HG03575 (cell line): ENCODE results near the gene PTPN3.
A peak's percentile ranks its signal among the peaks of the same experiment; 100 is the strongest.

Source experiments
- ATAC-seq: cut with Tn5 transposase; IDR thresholded peaks from one replicate; pipeline ENCODE4 v1.9.1; 2021; ENCODE audit not compliant: unreplicated experiment, insufficient number of reproducible peaks, low FRiP score; ENCODE audit errors: extremely low read depth

Gene PTPN3

DNA sequence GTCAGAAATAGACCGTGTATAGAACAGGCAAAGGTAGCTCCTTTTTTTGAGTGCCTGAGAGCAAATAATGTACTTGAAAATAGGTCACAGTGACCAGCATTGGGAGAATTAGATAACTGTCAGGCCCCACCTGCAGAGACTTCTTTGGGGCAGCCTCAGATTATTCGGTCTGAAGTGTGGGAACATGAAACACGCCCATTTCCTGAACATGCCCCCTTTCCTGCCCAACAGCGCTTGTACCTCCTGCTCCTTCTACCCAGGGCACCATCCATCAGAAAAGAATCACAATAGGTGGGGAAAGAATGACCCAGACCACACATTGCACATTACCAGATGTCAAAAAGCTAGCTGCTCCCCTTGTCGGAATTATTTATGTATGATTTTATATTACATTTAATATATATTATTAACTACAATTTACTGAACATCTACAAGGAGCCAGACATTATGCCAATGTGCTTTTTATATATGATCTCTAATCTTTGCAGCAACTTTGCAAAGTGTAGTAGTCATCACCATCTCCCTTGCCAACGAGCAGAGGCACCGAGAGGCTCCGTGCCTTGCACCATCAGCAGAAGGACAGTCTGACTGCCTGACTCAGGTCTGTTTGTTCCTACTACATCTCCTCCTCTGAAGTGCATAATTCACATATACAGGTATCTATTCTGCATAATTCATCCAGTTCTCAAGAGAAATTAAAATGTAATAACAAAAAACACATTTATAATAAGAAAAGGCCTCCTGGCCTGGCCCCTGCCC lies 39.5 kb downstream of the PTPN3 start:
- ATAC-seq = no peak

DNA sequence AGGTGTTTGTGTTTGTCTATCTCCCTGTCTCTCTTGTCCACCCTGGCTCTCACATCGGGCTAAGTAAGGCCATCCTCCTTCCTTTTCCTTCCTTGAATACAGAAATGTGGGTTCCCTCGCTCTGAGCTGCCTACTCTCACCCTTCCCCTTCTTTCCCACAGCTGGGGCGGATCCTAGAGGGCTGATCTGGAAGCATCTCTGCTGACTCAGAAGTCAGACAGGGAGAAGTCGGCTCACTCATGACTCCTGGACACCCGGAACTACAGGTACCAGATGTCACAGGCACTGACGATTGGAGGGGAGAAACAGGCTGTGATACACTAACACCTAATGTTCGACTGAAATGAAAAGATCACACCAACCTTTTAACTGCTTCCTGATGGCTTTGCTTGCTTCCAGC lies 41.3 kb downstream of the PTPN3 start:
- ATAC-seq = no peak

DNA sequence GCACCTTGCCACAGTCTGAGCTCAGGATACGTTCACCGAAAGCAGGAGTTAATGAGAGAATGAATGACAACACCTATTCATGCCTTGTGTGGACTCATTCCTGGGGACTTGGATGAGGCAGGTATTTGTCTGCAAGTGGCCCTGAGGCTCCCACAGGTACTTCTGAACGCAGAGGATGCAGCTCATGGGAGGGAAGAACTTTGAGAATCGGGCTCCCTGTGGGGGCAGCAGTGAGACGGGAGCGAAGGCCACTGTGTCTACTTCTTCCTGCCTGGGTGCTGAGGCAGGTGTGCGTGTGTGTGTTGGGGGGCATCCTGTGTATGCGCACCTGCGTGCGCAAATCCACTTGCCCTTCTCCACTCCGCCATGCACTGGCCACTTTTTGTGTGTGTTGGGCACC lies 42.2 kb downstream of the PTPN3 start:
- no peak for ATAC-seq

DNA sequence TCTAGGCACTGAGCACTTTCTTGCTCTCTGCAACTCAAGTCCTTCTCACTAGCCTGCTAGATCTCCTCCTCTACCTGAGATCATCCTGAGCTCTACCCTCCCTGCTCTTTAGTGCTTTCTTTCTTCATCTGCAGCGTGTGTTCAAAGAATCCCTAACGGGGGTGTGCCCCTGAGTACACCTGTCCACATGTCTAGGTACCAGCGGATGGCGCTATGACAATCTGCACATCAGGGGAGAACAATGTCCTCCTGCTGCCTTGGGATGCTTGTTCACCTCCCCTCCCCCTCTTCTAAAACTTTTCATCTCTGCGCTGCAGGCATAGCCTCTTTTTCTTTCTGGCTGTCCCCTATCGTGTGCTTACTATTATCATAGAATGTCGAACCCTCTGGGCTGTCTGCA lies 42.7 kb downstream of the PTPN3 start:
- no peak for ATAC-seq

DNA sequence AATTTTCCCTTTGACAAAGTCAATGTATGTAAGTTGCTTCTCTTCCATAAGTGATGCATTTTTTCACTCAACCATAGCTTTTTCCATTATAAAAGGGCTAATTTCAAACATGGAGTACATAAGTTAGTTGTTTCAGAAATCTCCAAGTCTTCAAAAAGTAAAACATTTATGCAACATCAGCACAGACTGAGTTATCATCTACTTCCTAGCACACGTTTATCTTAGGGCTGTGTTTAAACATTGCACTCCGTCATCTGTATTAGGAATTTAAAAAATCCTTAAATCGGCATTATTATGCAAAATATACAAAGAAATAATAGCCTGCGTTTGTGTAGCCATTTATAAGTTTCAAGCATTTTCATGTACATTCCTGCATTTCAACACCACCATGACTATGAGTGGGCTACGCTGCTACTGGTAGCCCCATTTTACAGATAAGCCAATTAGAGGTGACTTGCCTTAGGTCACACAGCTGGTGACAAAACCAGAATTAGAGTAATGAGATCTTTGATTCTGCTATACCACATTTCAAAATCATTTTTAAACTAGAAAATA lies 43.4 kb downstream of the PTPN3 start:
- no peak for ATAC-seq

DNA sequence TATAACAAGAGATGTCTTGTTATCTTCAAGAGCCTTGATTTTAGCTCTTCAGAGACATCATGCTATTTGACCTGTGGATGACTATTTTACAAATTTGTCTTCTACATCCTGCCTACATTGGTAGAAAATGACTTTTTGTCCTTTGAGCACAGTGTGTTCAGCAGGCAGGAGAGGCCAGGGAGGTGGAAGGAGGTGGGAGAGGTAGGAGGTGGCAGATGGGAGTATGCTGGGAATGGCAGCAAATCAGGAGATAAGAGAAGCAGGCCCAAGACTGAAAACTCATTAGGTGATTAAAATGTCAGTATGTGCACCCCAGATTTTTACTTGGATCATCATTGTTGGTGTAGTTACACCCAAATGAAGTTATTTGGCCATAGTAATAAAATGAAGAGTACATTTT lies 44.1 kb downstream of the PTPN3 start:
- ATAC-seq = no peak

DNA sequence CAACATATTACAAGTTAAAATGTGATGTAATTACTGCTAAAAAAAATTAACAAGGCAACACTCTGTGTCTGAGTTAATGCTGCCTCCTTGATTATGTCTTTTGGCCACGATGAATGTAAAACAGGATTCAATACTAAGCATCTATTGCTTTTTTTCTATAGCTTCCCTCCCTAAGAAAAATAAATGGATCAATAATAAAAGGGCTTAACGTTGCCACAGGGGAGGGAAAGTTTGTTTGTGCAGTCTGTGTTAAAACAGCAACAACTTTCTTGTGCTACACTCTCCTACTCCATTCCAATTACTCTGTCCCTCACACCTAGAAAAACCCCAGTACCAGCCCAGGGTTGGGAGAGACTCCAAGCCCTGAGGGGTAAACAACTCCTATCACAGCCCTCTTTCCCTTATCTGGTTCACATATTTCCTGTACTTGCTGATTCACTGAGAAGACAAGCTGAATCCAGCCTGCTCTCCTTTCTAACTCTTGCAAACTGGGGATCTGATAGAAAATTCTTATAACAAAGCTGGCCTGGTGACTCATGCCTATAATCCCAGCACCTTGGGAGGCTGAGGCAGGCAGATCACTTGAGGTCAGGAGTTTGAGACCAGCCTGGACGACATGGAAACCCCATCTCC lies 44.8 kb downstream of the PTPN3 start:
- ATAC-seq = no peak

DNA sequence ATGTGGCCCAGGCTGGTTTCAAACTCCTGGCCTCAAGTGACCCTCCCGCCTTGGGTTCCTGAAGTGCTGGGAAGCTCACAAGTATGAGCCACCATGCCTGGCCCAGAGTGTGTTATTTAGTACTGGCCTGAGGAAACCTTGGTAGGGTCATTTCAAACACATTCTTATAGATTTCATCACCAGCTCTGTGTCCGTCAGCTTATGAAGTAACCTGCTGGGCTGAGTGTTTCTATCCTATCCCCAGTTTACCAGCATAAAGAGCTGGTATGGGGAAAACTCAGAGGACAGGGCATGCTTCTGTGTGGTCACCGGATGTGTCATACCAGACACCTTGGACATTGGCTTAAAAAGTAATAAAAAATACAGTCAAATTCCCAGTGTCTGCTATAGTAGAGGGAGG lies 45.3 kb downstream of the PTPN3 start:
- ATAC-seq = no peak

DNA sequence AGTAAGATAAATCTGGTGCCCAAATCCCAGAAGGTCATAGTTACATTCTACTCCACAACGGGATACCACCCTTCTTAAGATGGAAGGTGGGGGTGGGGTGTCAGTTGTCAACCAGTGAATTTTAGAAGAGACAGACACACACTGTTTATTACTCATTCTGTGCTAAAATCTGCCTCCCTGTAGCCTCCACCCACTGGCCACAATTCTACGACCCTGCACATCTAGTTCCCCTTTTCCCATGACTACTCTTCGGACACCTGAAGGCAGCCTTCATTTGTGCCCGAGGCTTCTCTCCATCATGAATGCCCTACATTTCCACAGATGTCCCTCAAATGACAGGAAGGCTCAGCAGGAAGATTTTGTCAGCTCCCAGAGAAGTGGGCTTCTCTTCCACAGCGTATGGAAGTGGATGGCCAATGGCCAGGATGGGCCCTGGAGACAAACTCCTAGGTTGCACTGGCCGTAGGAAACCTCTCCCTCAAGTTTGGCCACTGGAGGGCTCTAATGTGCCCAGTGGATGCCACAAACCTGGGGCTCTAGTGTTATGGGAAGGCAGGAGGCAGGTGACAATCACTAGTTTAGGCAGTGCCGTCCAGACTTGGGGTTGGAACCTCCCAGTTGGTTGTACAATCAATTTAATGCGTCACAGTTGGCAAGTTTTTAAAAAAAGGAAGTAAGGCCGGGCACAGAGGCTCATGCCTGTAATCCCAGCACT lies 46.6 kb downstream of the PTPN3 start:
- no peak for ATAC-seq

DNA sequence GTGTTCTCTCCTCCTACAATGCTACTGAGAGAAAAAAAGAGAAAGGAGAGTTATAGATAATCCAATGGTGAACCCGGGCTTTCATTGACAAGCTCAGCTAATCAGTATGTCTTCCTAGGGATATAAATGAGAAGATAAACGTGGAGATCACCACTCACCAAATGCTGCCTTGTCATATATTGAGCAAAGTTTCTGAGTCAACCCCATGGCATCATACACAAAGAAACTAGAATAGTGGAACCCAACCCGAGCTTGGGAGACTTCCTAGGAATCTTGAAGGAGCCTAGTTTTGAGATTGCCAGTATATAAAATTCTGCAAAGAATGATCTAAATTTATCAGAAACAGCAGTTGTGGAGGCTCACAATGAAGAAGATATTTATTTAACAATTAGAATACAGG lies 47.8 kb downstream of the PTPN3 start:
- ATAC-seq = no peak

DNA sequence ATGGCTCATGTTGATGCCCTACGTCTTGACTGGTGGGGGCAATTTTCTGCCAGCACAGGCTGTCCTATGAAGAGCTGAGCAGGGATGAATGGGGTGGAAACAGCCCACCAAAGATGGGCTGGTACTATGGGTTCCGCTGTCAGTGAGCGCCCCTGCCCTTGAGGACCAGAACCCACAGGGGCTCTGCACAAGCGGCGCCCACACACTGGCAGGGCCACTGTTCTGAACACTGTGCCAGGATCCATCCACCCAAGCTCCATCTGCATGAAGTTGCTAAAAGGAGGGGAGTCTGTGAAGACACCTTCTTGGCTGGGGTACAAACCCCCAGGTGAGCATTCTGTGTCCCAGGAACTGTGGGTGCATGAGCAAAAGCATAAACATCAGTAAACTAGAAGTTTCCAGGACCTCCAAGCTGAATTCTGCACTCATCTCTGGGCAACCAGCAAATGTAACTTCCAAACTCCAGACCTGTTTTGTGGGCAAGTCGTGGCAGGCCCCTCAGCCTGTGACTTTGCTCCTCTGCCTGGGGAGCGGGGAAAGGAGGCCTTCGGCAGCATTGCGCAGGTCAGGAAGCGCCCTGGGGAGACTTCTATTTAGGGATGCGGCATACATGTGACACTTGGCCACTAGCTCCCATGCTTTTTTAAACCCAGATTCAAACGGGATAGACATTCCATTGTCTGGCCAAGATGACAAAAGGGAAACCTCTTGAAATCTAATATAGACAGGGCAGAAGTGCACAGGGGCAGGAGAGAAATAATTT lies 48.9 kb downstream of the PTPN3 start:
- ATAC-seq = no peak

DNA sequence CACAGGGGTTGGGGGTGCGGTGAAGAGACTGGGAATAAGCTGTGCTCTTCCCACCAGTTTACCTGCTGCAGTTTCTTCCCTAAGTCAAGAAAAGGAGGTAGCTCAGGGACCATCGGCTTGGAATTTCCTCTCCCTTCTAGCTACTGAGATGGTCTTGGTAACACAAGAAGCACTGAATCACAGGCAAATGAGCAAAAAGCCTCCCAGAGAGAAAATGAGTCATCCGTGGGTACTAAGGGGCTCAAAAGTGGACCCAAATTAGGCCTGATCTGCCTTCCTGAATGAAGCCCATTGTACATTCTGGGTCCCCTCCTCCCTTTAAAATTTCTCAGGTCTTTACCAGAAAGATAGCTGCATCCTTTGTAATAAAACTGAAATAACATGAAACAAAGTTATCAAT lies 49.9 kb downstream of the PTPN3 start:
- no peak for ATAC-seq

DNA sequence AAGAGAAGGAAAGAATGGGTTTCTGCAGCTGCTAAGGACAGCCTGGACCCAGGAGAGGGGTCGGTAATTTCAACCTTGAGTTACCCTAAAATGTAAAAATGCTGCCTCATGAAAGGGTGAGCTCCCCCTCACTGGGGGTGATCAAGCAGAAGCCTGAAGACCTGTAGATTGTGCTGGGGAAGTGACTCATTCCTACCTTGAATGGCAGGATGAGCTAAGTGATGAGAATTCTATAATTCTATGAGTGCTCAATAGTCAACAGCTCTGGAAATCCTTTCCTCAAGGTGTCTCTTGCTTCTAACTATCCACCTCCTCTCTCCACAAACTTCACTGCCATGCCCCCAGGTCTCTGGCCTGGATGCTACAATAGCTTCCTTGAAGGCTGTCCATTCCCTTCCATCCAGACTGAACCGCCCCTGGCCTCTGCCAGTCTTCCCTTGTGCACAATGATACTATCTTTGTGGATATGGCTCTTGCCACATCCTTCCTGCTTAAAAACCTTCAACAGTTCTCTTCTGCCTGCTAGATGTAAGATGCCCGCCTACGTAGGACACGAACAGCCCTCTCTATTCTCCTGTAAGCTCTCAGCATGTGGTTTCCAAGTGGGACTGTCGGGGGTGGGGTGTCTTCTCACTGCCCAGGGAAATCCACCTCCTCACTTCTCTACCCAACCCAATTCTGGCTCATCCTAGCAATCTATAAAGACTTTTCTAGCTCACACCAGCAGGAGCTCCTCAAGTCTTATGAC lies 50.6 kb downstream of the PTPN3 start:
- no peak for ATAC-seq

DNA sequence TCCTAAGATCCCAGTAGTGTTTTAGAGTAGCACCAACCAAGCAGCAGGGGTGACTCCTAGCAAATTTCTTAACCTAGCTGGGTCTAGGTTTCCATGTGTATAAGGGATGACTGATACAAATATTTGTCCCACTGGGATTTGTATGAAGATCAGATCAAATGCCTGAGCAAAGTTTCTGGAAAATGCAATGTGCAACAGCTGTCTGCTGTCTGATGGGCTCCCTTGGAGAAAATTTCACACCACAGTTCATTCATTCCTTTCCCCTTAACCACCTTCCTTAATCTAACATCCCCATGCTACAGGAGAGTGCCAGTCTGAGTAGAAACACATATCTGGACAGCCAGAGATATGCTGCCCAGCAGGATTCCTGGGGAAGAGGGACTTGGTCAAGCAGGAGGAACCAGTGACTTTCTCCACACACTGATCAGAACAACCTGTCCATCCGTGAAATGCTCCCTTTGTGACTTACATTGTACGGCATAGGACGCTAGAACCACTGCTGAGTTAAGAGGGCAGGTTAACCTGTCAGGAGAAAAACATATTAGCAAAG lies 53.3 kb downstream of the PTPN3 start:
- ATAC-seq = no peak

DNA sequence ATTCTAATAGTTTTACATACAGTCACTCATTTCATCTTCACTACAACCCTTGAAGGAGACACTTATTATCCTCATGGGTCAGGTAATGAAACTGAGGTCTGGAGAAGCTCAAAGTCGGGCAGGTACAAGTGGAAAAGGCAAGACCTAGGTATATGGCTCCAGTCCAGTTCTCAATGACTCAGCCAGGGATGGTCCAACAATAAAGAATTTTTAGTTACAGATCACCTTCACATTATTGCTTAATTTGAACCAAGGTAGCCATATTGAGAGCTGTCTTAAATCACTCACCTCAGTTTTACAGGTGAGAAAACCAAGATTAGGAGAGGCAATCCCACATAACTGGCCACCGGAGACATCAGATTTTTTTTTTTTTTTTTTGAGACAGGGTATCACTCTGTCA lies 55.4 kb downstream of the PTPN3 start:
- no peak for ATAC-seq

DNA sequence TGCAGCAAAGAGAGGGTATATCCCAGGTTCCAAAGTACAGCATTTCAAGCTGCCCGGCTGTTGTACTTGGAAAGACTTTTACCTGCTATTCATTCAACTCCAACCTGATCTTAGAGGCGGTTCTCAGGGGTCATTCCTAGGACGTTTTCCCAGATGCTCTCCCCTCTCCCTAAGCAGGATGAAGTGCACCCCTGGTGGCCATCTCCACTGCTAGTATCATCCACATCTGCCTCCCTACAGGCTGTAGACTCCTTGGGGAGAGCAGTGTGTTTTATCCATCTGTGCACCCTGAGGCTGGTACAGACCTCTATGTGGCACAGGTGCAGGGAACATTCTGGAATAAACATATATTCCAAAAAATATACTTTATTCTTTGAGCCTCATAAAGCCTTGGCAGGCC lies 56.8 kb downstream of the PTPN3 start:
- no peak for ATAC-seq

DNA sequence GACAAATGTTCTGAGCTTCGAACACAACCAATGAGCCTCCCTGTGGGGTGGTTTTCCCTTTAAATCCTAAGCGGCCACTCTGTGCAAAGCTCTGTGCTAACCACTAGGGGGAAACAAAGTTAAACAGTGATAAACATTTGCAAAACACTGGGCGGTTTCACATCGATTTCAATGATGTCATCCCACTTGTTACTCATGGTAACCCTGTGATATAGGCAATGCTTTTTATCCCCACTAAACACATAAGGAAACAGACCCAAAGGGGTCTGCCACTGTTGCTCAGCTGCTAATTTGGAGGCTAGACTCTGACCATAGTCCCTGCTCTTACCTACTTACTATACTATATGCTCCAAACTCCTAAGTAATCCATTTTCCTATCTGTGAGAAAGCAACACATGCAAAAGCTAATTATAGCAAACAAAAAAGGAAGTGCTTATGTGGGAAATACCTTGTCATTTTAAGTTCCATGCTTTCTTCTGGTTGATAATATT lies 57.3 kb downstream of the PTPN3 start:
- peak; percentile 86 for ATAC-seq

DNA sequence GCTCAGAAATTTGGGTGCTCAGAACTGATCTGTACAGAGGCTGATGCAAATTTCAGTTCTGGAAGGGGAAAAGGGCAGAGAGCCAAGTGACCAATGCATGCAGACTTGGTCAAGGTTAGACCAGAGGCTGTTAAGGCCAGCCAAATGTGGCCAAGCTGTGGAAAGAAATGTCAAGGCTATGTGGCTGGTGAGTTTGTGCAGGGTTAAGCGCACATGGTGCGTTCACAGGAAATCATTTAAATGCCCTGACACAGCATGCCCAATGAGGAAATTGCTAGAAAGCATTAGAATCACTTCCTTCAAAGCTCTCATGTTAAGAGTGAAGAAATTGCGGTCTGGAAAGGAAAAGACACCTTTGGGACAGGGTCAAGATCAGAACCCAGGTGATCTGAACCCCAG lies 58.0 kb downstream of the PTPN3 start:
- no peak for ATAC-seq
